Testis (tissue), 2 donors: ENCODE data around the gene HES1.

Source experiments
- POLR2A ChIP-seq: fragments of 450-650 bp; IDR thresholded peaks from one replicate; pipeline ENCODE4 v1.6.1; 2017; ENCODE audit warnings: antibody characterized with exemption, mild to moderate bottlenecking, moderate library complexity
- TF ChIP-seq, protein P1 (sequence below), 3 experiments: fragments of 450-650 bp in 2 of 3; fragments of 200-600 bp in 1 of 3; sonication (generic) in 1 of 3; IDR thresholded peaks; one replicate each; pipeline ENCODE4 v1.5.1; 2016 to 2019; ENCODE audit warnings: antibody characterized with exemption in 3 of 3, mild to moderate bottlenecking in 2 of 3, moderate library complexity in 1 of 3

DNA sequence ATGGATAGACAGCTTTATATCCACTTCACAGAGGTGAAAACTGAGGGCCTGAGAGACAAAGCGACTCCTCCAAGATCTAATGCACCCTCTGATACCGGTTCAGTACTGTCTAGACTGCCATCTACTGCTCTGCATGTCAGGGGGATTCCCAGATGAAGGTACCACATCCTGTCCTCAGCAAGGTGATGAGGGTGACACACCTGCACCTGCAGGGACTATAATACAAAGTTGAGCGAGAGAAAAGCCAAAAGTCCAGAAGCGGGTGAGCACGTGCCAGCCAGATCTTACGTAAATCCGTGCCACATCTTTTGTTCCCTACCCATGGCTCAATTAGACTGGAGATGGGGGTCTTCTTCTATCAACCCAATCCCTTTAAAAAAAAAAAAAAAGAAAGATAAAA is 32.4 kb upstream of the HES1 start:
- TF ChIP-seq, protein P1, sequence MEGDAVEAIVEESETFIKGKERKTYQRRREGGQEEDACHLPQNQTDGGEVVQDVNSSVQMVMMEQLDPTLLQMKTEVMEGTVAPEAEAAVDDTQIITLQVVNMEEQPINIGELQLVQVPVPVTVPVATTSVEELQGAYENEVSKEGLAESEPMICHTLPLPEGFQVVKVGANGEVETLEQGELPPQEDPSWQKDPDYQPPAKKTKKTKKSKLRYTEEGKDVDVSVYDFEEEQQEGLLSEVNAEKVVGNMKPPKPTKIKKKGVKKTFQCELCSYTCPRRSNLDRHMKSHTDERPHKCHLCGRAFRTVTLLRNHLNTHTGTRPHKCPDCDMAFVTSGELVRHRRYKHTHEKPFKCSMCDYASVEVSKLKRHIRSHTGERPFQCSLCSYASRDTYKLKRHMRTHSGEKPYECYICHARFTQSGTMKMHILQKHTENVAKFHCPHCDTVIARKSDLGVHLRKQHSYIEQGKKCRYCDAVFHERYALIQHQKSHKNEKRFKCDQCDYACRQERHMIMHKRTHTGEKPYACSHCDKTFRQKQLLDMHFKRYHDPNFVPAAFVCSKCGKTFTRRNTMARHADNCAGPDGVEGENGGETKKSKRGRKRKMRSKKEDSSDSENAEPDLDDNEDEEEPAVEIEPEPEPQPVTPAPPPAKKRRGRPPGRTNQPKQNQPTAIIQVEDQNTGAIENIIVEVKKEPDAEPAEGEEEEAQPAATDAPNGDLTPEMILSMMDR (IDR thresholded peaks at IDR 0.05), result no peak
- TF ChIP-seq POLR2A, result no peak
